CD4-positive, alpha-beta memory T cell (primary cell): Measurements from ENCODE around the gene FKBP14. TPM values are rescaled to one million over a fixed set of nuclear protein-coding genes. Genes with fewer than 3 reads are reported as not detected.

Experiments used
- CTCF ChIA-PET: fragments of 350-600 bp; sonication (Branson Sonifier 250); formaldehyde crosslinking; loops from one replicate; lab custom pipeline; 2021; ENCODE audit warnings: inconsistent platforms; ENCODE audit not compliant: partially characterized antibody; lab: Charles Lee
- POLR2A ChIA-PET: fragments of 350-600 bp; sonication (Branson Sonifier 250); formaldehyde crosslinking; loops from one replicate; lab custom pipeline; 2021; ENCODE audit not compliant: partially characterized antibody; lab: Charles Lee
- DNase-seq, 5 donors: peaks; one replicate each; pipeline versions ENCODE4 v3.0.0 to v3.0.0-alpha.2; 2020 to 2022; ENCODE audit warnings: mixed read lengths in 1 of 5
- H3K27ac ChIP-seq: one replicate; pipeline ENCODE4 v1.7.0; 2013; ENCODE audit warnings: low read depth, low read length
- H3K27me3 ChIP-seq: 2 replicates; pipeline ENCODE4 v1.7.0; 2013; ENCODE audit warnings: mild to moderate bottlenecking, low read length, moderate library complexity; ENCODE audit not compliant: insufficient read depth
- H3K36me3 ChIP-seq: 2 replicates; pipeline ENCODE4 v1.7.0; 2013; ENCODE audit warnings: mild to moderate bottlenecking, low read length, moderate library complexity; ENCODE audit not compliant: insufficient read depth
- H3K4me1 ChIP-seq: 2 replicates; pipeline ENCODE4 v1.7.0; 2013; ENCODE audit warnings: mild to moderate bottlenecking, low read length, moderate library complexity; ENCODE audit not compliant: insufficient read depth
- H3K4me3 ChIP-seq, 2 donors: one replicate each; pipeline ENCODE4 v1.7.0; 2013; ENCODE audit warnings: low read length in 2 of 2, mild to moderate bottlenecking in 1 of 2
- H3K9me3 ChIP-seq, 2 donors: one replicate each; pipeline ENCODE4 v1.7.0; 2013; ENCODE audit warnings: low read length in 2 of 2, control low read depth in 1 of 2; ENCODE audit not compliant: control insufficient read depth in 1 of 2
- H3K27ac Mint-ChIP-seq, 7 donors: one replicate each; pipeline ENCODE4 v1.8.0; 2020 to 2021; ENCODE audit warnings: mixed read lengths in 7 of 7, mild to moderate bottlenecking in 6 of 7, inconsistent platforms in 3 of 7, moderate library complexity in 3 of 7
- H3K27me3 Mint-ChIP-seq, 2 donors: one replicate each; pipeline ENCODE4 v1.8.0; 2020 to 2021; ENCODE audit warnings: mixed read lengths in 2 of 2
- H3K36me3 Mint-ChIP-seq, 2 donors: one replicate each; pipeline ENCODE4 v1.8.0; 2020 to 2021; ENCODE audit warnings: mixed read lengths in 2 of 2, inconsistent platforms in 1 of 2, mild to moderate bottlenecking in 1 of 2
- H3K4me1 Mint-ChIP-seq, 4 donors: one replicate each; pipeline ENCODE4 v1.8.0; 2020 to 2021; ENCODE audit warnings: mixed read lengths in 4 of 4, mild to moderate bottlenecking in 1 of 4
- H3K4me3 Mint-ChIP-seq, 8 donors: one replicate each; pipeline ENCODE4 v1.8.0; 2020 to 2021; ENCODE audit warnings: mixed read lengths in 8 of 8, mild to moderate bottlenecking in 7 of 8, moderate library complexity in 6 of 8, inconsistent platforms in 3 of 8
- H3K9me3 Mint-ChIP-seq, 8 donors: one replicate each; pipeline ENCODE4 v1.8.0; 2020 to 2021; ENCODE audit warnings: mixed read lengths in 8 of 8, mild to moderate bottlenecking in 5 of 8, inconsistent platforms in 3 of 8, moderate library complexity in 1 of 8
- intact Hi-C: fragments of 100-400 bp; cut with micrococcal nuclease; formaldehyde crosslinking; loops from one replicate; pipeline ENCODE4 v1.15.1; 2023
- polyA plus RNA-seq, 2 donors: library from polyadenylated mRNA; unstranded; fragments of 300-500 nt; fragmentation: Illumina TruSeq; gene quantifications; one replicate each; pipeline ENCODE4 v1.2.3, GENCODE V29; 2021
- total RNA-seq, 2 experiments: library from RNA; stranded (reverse); gene quantifications; one replicate each; pipeline ENCODE4 v1.2.3, GENCODE V29; 2021

The FKBP14 gene
- total RNA-seq = 1 to 10 TPM; 6.0 to 6.3 TPM
- 1 to 10 TPM; 1.6 to 3.2 TPM for polyA plus RNA-seq

GRCh38 chr7:30026229-30027064 is at the start of gene FKBP14:
TSS of gene FKBP14 (minus strand) at chr7:30026702. CDS start at chr7:30026508, 194 bp downstream.
- peaks cover 45% of the 10 kb centered on the region for H3K4me1 ChIP-seq
- H3K36me3 Mint-ChIP-seq = peaks cover 0 to 23% of the 10 kb centered on the region in 2 donors
- DNase-seq = peak; percentile 88 to 94 (median 91)
- intact Hi-C loops = loop anchor here (1.0 to 5.0 kb wide), 6 partner anchors 38 to 478 kb away; partner anchors contain the start of genes GGCT, MTURN, NOD1 and SCRN1
- peak within 1 kb of the TSS; percentile 70 to 87 for H3K4me3 ChIP-seq
- H3K4me3 Mint-ChIP-seq = peak within 1 kb of the TSS in 5 of 8 donors; percentile 94 to 98 (median 95)
- CTCF ChIA-PET = interaction anchor here (2.3 kb wide), 1 partner anchor 36 kb away, joined by 12 read pairs; no protein-coding TSS in a partner anchor
- POLR2A ChIA-PET = interaction anchor here (0.5 to 3.7 kb wide), 6 partner anchors 13 to 452 kb away, joined by 4 to 19 read pairs (median 6); partner anchors contain the start of genes MTURN and NOD1
- H3K9me3 Mint-ChIP-seq = no peaks in the 10 kb centered on the region
- no peaks in the 10 kb centered on the region for H3K36me3 ChIP-seq
- H3K27me3 Mint-ChIP-seq = no peaks in the 10 kb centered on the region
- peak within 1 kb of the TSS; percentile 85 to 95 (median 93) for H3K27ac Mint-ChIP-seq
- H3K9me3 ChIP-seq = no peaks in the 10 kb centered on the region
- H3K27me3 ChIP-seq = no peaks in the 10 kb centered on the region
- H3K4me1 Mint-ChIP-seq = peaks cover 26 to 47% (median 36%) of the 10 kb centered on the region in 4 donors
- peak within 1 kb of the TSS; percentile 63 for H3K27ac ChIP-seq

- peak overlapping the region in 1 of 7 donors; percentile 25 for H3K27ac Mint-ChIP-seq
- peaks cover 0 to 2% (median 0%) of the 10 kb centered on the region in 4 donors for H3K4me1 Mint-ChIP-seq
- ChIA-PET POLR2A (no interaction called here), CTCF (interaction anchor here (0.7 to 3.7 kb wide), 6 partner anchors 9 to 196 kb away, joined by 3 to 17 read pairs (median 5); no protein-coding TSS in a partner anchor)
- peaks cover 27 to 34% of the 10 kb centered on the region in 2 donors for H3K36me3 Mint-ChIP-seq
- peak in 4 of 5 donors; percentile 4 to 8 (median 8) for DNase-seq
- Histone ChIP-seq H3K4me1 (no peaks in the 10 kb centered on the region), H3K4me3 (no peak overlapping the region), H3K36me3 (peaks cover 5% of the 10 kb centered on the region), H3K27ac (no peak overlapping the region), H3K27me3 (no peaks in the 10 kb centered on the region), H3K9me3 (no peaks in the 10 kb centered on the region)
- no peaks in the 10 kb centered on the region for H3K27me3 Mint-ChIP-seq
- intact Hi-C loops = loop anchor here (1.0 to 5.0 kb wide), 3 partner anchors 196 to 333 kb away; no protein-coding TSS in a partner anchor
- no peaks in the 10 kb centered on the region for H3K9me3 Mint-ChIP-seq
- H3K4me3 Mint-ChIP-seq = no peak overlapping the region
Observed at GRCh38 chr7:30074422-30075030, 48.0 kb upstream of the FKBP14 start.

- POLR2A ChIA-PET = no interaction called here
- no peaks in the 10 kb centered on the region for H3K27me3 ChIP-seq
- intact Hi-C loops = loop anchor here (5.0 kb wide), 1 partner anchor 335 kb away; no protein-coding TSS in a partner anchor
- no peaks in the 10 kb centered on the region for H3K9me3 Mint-ChIP-seq
- H3K4me1 Mint-ChIP-seq = peaks cover 0 to 2% (median 0%) of the 10 kb centered on the region in 4 donors
- H3K36me3 ChIP-seq = no peaks in the 10 kb centered on the region
- peaks cover 18 to 20% of the 10 kb centered on the region in 2 donors for H3K36me3 Mint-ChIP-seq
- CTCF ChIA-PET = interaction anchor here (0.8 to 3.7 kb wide), 4 partner anchors 9 to 194 kb away, joined by 3 to 17 read pairs (median 6); no protein-coding TSS in a partner anchor
- H3K27ac Mint-ChIP-seq = no peak overlapping the region
- no peaks in the 10 kb centered on the region for H3K27me3 Mint-ChIP-seq
- DNase-seq = no peak
- H3K4me1 ChIP-seq = no peaks in the 10 kb centered on the region
- H3K9me3 ChIP-seq = no peaks in the 10 kb centered on the region
- no peak overlapping the region for H3K4me3 Mint-ChIP-seq
- H3K4me3 ChIP-seq = no peak overlapping the region
- no peak overlapping the region for H3K27ac ChIP-seq
Observed at GRCh38 chr7:30072735-30073134, 46.2 kb upstream of the FKBP14 start.

- Histone ChIP-seq H3K27ac (no peak overlapping the region), H3K27me3 (no peaks in the 10 kb centered on the region), H3K4me3 (no peak overlapping the region), H3K36me3 (no peaks in the 10 kb centered on the region), H3K9me3 (no peaks in the 10 kb centered on the region), H3K4me1 (no peaks in the 10 kb centered on the region)
- Mint-ChIP-seq H3K4me3 (no peak overlapping the region), H3K27me3 (no peaks in the 10 kb centered on the region), H3K36me3 (peaks cover 25 to 29% of the 10 kb centered on the region in 2 donors), H3K9me3 (no peaks in the 10 kb centered on the region), H3K4me1 (peaks cover 0 to 2% (median 0%) of the 10 kb centered on the region in 4 donors), H3K27ac (no peak overlapping the region)
- intact Hi-C loops = loop anchor here (5.0 kb wide), 1 partner anchor 337 kb away; no protein-coding TSS in a partner anchor
- DNase-seq = no peak
- ChIA-PET POLR2A (no interaction called here), CTCF (interaction anchor here (1.8 kb wide), 1 partner anchor 8 kb away, joined by 10 read pairs; no protein-coding TSS in a partner anchor)
Observed at GRCh38 chr7:30070052-30070451, 43.5 kb upstream of the FKBP14 start.

GRCh38 chr7:30069096-30069867 is 42.8 kb upstream of the FKBP14 start:
- no peaks in the 10 kb centered on the region for H3K27me3 ChIP-seq
- Mint-ChIP-seq H3K36me3 (peaks cover 28 to 34% of the 10 kb centered on the region in 2 donors), H3K9me3 (no peaks in the 10 kb centered on the region), H3K27me3 (no peaks in the 10 kb centered on the region), H3K4me1 (peaks cover 0 to under 1% (median 0%) of the 10 kb centered on the region in 4 donors), H3K27ac (peak overlapping the region in 1 of 7 donors; percentile 55), H3K4me3 (no peak overlapping the region)
- H3K4me1 ChIP-seq = no peaks in the 10 kb centered on the region
- no peak overlapping the region for H3K4me3 ChIP-seq
- ChIA-PET CTCF (no interaction called here), POLR2A (no interaction called here)
- DNase-seq = no peak
- intact Hi-C loops = loop anchor here (10.0 kb wide), 1 partner anchor 1144 kb away; no protein-coding TSS in a partner anchor
- H3K27ac ChIP-seq = no peak overlapping the region
- H3K9me3 ChIP-seq = no peaks in the 10 kb centered on the region
- no peaks in the 10 kb centered on the region for H3K36me3 ChIP-seq

- Histone ChIP-seq H3K4me3 (no peak overlapping the region), H3K36me3 (no peaks in the 10 kb centered on the region), H3K4me1 (no peaks in the 10 kb centered on the region), H3K27me3 (no peaks in the 10 kb centered on the region), H3K27ac (no peak overlapping the region), H3K9me3 (no peaks in the 10 kb centered on the region)
- CTCF ChIA-PET = no interaction called here
- POLR2A ChIA-PET = no interaction called here
- Mint-ChIP-seq H3K27me3 (no peaks in the 10 kb centered on the region), H3K4me3 (no peak overlapping the region), H3K36me3 (peaks cover 34 to 40% of the 10 kb centered on the region in 2 donors), H3K27ac (no peak overlapping the region), H3K4me1 (no peaks in the 10 kb centered on the region), H3K9me3 (no peaks in the 10 kb centered on the region)
- intact Hi-C loops = loop anchor here (10.0 kb wide), 1 partner anchor 1143 kb away; no protein-coding TSS in a partner anchor
- no peak for DNase-seq
Observed at GRCh38 chr7:30068117-30068516, 41.6 kb upstream of the FKBP14 start.
